K562 (cell line): ENCODE data around the gene NCOA1. TPM values are rescaled to one million over a fixed set of nuclear protein-coding genes. Genes with fewer than 3 reads are reported as not detected.
A peak's percentile ranks its signal among the peaks of the same experiment; 100 is the strongest.

Source experiments
- ATAC-seq: fragments of 200-7000 bp; cut with Tn5 transposase; 3 replicates; pipeline ENCODE4 v1.9.1; 2020; ENCODE audit warnings: moderate library complexity
- BruUV-seq: library from RNA; stranded (reverse); fragments of 400-500 nt; replicated peaks from 2 replicates; lab custom pipeline; 2021; lab: Mats Ljungman, UMichigan
- CTCF ChIA-PET: fragments of 300-600 bp; formaldehyde crosslinking; extraction: SDS; loops from one replicate; lab custom pipeline; 2021; ENCODE audit warnings: low intra/inter-chr PET ratio; lab: Yijun Ruan, JAX
- POLR2A ChIA-PET: fragments of 300-600, 350-650 bp; sonication (Branson Sonifier 250); formaldehyde crosslinking; extraction: SDS; loops from one replicate; lab custom pipeline; 2021; ENCODE audit warnings: antibody characterized with exemption, inconsistent platforms; lab: Yijun Ruan, JAX
- DNase-seq, 4 experiments: peaks; one replicate each; pipeline versions ENCODE4 v3.0.0 to v3.0.0-alpha.2; 2011 to 2018; ENCODE audit warnings: low spot score in 3 of 4, mixed read lengths in 3 of 4; ENCODE audit errors: extremely low read depth in 1 of 4
- FAIRE-seq: peaks from 2 replicates; lab custom pipeline; 2011; peaks lifted over from hg19 to GRCh38; lab: Jason Lieb, UNC
- H2AFZ ChIP-seq: 2 replicates; pipeline ENCODE4 v1.6.0; 2011; ENCODE audit warnings: low read depth, low read length, control low read depth, inconsistent platforms
- H3K27ac ChIP-seq: fragments of 200-600 bp; 3 replicates; pipeline ENCODE4 v1.8.0; 2011; ENCODE audit warnings: low read depth, mild to moderate bottlenecking, control low read depth, inconsistent platforms, low read length, moderate library complexity, mixed read lengths; ENCODE audit errors: extremely low read depth
- H3K27me3 ChIP-seq, 2 experiments: fragments of 300-600 bp in 1 of 2; 2 replicates in 1 of 2; 3 replicates in 1 of 2; pipeline versions ENCODE4 v1.6.0 to v1.8.0; 2011; ENCODE audit warnings: inconsistent platforms in 2 of 2, low read length in 2 of 2, mild to moderate bottlenecking in 1 of 2, mixed read lengths in 1 of 2, moderate library complexity in 1 of 2; ENCODE audit not compliant: control insufficient read depth in 2 of 2, insufficient read depth in 2 of 2
- H3K36me3 ChIP-seq: fragments of 300-600 bp; 3 replicates; pipeline ENCODE4 v1.8.0; 2011; ENCODE audit warnings: mild to moderate bottlenecking, low read length, inconsistent platforms; ENCODE audit not compliant: control insufficient read depth, insufficient read depth
- H3K4me1 ChIP-seq, 2 experiments: fragments of 200-600 bp in 1 of 2; replicated peaks in 1 of 2; 2 replicates in 1 of 2; 3 replicates in 1 of 2; pipeline versions ENCODE4 v1.5.1 to v1.8.0; 2011; ENCODE audit warnings: inconsistent platforms in 2 of 2, low read length in 2 of 2, mild to moderate bottlenecking in 1 of 2, mixed read lengths in 1 of 2, moderate library complexity in 1 of 2; ENCODE audit not compliant: control insufficient read depth in 2 of 2, insufficient read depth in 2 of 2
- H3K4me2 ChIP-seq: 2 replicates; pipeline ENCODE4 v1.6.1; 2011; ENCODE audit warnings: low read length, control low read depth, inconsistent platforms, mixed read lengths; ENCODE audit not compliant: insufficient read depth
- H3K4me3 ChIP-seq: fragments of 200-600 bp; sonication (generic), shearing (Covaris generic); 2 replicates; pipeline ENCODE4 v1.5.1; 2016; ENCODE audit warnings: control low read depth, inconsistent platforms
- H3K79me2 ChIP-seq: fragments of 200-600 bp; 3 replicates; pipeline ENCODE4 v1.8.0; 2011; ENCODE audit warnings: low read length, inconsistent platforms; ENCODE audit not compliant: control insufficient read depth, insufficient read depth
- H3K9ac ChIP-seq, 2 experiments: 2 replicates each; pipeline versions ENCODE4 v1.6.0 to v1.6.1; 2011; ENCODE audit warnings: low read depth in 2 of 2, low read length in 2 of 2, control low read depth in 1 of 2, inconsistent platforms in 1 of 2, mild to moderate bottlenecking in 1 of 2, mixed read lengths in 1 of 2; ENCODE audit not compliant: insufficient read depth in 1 of 2
- H3K9me1 ChIP-seq: one replicate; pipeline ENCODE4 v1.6.0; 2011; ENCODE audit warnings: inconsistent platforms, mild to moderate bottlenecking, low read length, moderate library complexity; ENCODE audit not compliant: control insufficient read depth, insufficient read depth
- H3K9me3 ChIP-seq: replicated peaks from 2 replicates; pipeline ENCODE4 v1.5.1; 2011; ENCODE audit warnings: low read depth, low read length, inconsistent platforms; ENCODE audit not compliant: control insufficient read depth, insufficient read depth
- H4K20me1 ChIP-seq: replicated peaks from 2 replicates; pipeline ENCODE4 v1.6.1; 2011; ENCODE audit warnings: low read length, inconsistent platforms, mixed read lengths; ENCODE audit not compliant: control insufficient read depth, insufficient read depth
- BCOR ChIP-seq: fragments of 450-650 bp; IDR thresholded peaks from 2 replicates; pipeline ENCODE4 v1.6.1; 2016
- CBX1 ChIP-seq: sonication (generic); IDR thresholded peaks from 2 replicates; pipeline ENCODE4 v1.6.1; 2016; ENCODE audit warnings: antibody characterized with exemption, low read depth, mild to moderate bottlenecking
- CBX3 ChIP-seq, 2 experiments: IDR thresholded peaks; 1 replicate in 1 of 2; 2 replicates in 1 of 2; pipeline ENCODE4 v1.6.1; 2012; ENCODE audit warnings: inconsistent platforms in 2 of 2, low read length in 2 of 2, borderline replicate concordance in 1 of 2, control low read depth in 1 of 2
- CHD4 ChIP-seq: fragments of 200-600 bp; sonication (generic); IDR thresholded peaks from 3 replicates; pipeline ENCODE4 v1.6.1; 2012; ENCODE audit warnings: low read depth, mild to moderate bottlenecking, mixed read lengths, low read length, inconsistent platforms; ENCODE audit not compliant: insufficient read depth, insufficient replicate concordance, poor library complexity, severe bottlenecking
- HDAC2 ChIP-seq: fragments of 450-650 bp; IDR thresholded peaks from 2 replicates; pipeline ENCODE4 v1.6.1; 2016; ENCODE audit warnings: mild to moderate bottlenecking
- NFIX ChIP-seq: fragments of 250-450 bp; sonication (Bioruptor Pico); IDR thresholded peaks from 2 replicates; pipeline ENCODE4 v1.4.0; 2020; ENCODE audit warnings: low read depth, mild to moderate bottlenecking, moderate library complexity
- NONO ChIP-seq, 2 experiments: fragments of 200-400 bp in 1 of 2; fragments of 450-650 bp in 1 of 2; formaldehyde crosslinking in 1 of 2; IDR thresholded peaks; 2 replicates each; pipeline ENCODE4 v1.6.1; 2017; ENCODE audit warnings: low read depth in 2 of 2, mild to moderate bottlenecking in 2 of 2, moderate library complexity in 2 of 2, low read length in 1 of 2
- PHF20 ChIP-seq: fragments of 450-650 bp; IDR thresholded peaks from 2 replicates; pipeline ENCODE4 v1.6.1; 2018; ENCODE audit not compliant: partially characterized antibody
- RBM25 ChIP-seq: fragments of 200-400 bp; formaldehyde crosslinking; IDR thresholded peaks from 2 replicates; pipeline ENCODE4 v1.6.1; 2018; ENCODE audit warnings: low read length, low read depth, moderate library complexity; ENCODE audit not compliant: severe bottlenecking
- RCOR1 ChIP-seq, 2 experiments: IDR thresholded peaks; 2 replicates each; pipeline ENCODE4 v1.6.1; 2012; ENCODE audit warnings: low read depth in 2 of 2, low read length in 2 of 2, borderline replicate concordance in 1 of 2, improper control_type of control experiment in 1 of 2
- SMARCA5 ChIP-seq: fragments of 450-650 bp; IDR thresholded peaks from 2 replicates; pipeline ENCODE4 v1.6.1; 2016
- SMC3 ChIP-seq: conservative IDR thresholded peaks from 2 replicates; pipeline ENCODE4 v1.6.1; 2011; ENCODE audit warnings: low read depth, low read length, improper control_type of control experiment; ENCODE audit not compliant: insufficient read depth
- SRSF3 ChIP-seq: fragments of 200-400 bp; formaldehyde crosslinking; IDR thresholded peaks from 2 replicates; pipeline ENCODE4 v1.6.1; 2016; ENCODE audit warnings: mild to moderate bottlenecking, low read length, moderate library complexity; ENCODE audit not compliant: insufficient read depth
- TRIM28 ChIP-seq: fragments of 450-650 bp; IDR thresholded peaks from 2 replicates; pipeline ENCODE4 v1.6.1; 2017
- WGBS: fragments of 100-300 bp; shearing (Covaris generic); methylation state at CpG from one replicate; pipeline ENCODE4 v1.1.6; 2016; ENCODE audit warnings: low coverage, mixed read lengths; ENCODE audit not compliant: insufficient coverage; ENCODE audit errors: missing lambda C conversion rate; 5-methylcytosine and 5-hydroxymethylcytosine counted together
- in situ Hi-C: fragments of 300-500 bp; cut with MboI; formaldehyde crosslinking; loops from 4 replicates; pipeline ENCODE4 v1.15.0; 2018; ENCODE audit warnings: inconsistent platforms, mixed read lengths
- intact Hi-C: fragments of 100-400 bp; cut with micrococcal nuclease; formaldehyde crosslinking; loops from 2 replicates; pipeline ENCODE4 v1.14.2; 2022
- polyA plus RNA-seq, 8 experiments: library from polyadenylated mRNA; depleted of rRNA in 4 of 8; stranded (reverse) in 5 of 8; unstranded in 3 of 8; fragments of >200 nt; fragmentation: Nextera tagmentation in 2 of 8; fragmentation: Illumina TruSeq in 1 of 8; extraction: Ambion mirVana in 2 of 8; extraction: Trizol in 1 of 8; gene quantifications; 2 replicates each; pipeline versions ENCODE4 v1.2.1 to v1.2.3, GENCODE V29; 2011 to 2014; ENCODE audit warnings: inconsistent platforms in 1 of 8, missing spikeins in 1 of 8
- total RNA-seq, 7 experiments: library from RNA; depleted of rRNA in 6 of 7; stranded (reverse); fragments of >200 nt in 6 of 7; fragmentation: Illumina TruSeq in 2 of 7; extraction: Trizol in 2 of 7; gene quantifications; 2 replicates each; pipeline versions ENCODE4 v1.2.1 to v1.2.3, GENCODE V29; 2011 to 2021; ENCODE audit warnings: low replicate concordance in 1 of 7
- TF ChIP-seq, protein P1 (sequence below): fragments of 150-350 bp; IDR thresholded peaks from 2 replicates; pipeline ENCODE4 v1.6.1; 2014; ENCODE audit warnings: low read depth, mild to moderate bottlenecking, low read length, borderline replicate concordance
- TF ChIP-seq, protein P2 (sequence below): sonication (generic); formaldehyde crosslinking; IDR thresholded peaks from 2 replicates; pipeline ENCODE4 v1.8.1; 2023; ENCODE audit warnings: mild to moderate bottlenecking, missing genetic modification reagents

Gene NCOA1
- total and polyA plus RNA-seq, 9 of the 15 experiments (the other 6 are each of a cell fraction or from before 2014, with no cell fraction given): 4.9 to 25.7 (median 17.0) TPM

GRCh38 chr2:24480245-24480644, 10.8 kb upstream of the NCOA1 start:
- no peak overlapping the region for H3K4me3 ChIP-seq
- H3K4me1 ChIP-seq: peaks cover 11 to 19% of the 10 kb centered on the region in 2 experiments; a peak in 3 of 5 replicates
- intact Hi-C loops: no loop called here
- FAIRE-seq (no peak), DNase-seq (no peak), ATAC-seq (no peak)
- H3K27ac ChIP-seq: no peak overlapping the region
- BruUV-seq: no TSS peak
- no peaks in the 10 kb centered on the region for H3K27me3 ChIP-seq
- peaks cover 10% of the 10 kb centered on the region; the same call in 1 of the 2 replicates for H3K9me3 ChIP-seq
- ChIA-PET POLR2A (no interaction called here), CTCF (no interaction called here)
- no peaks in the 10 kb centered on the region for H3K9me1 ChIP-seq
- H3K9ac ChIP-seq: no peak overlapping the region
- 68% methylated on average over 4 of the region's 4 CpGs for WGBS
- in situ Hi-C loops: no loop called here
- H3K36me3 ChIP-seq: no peaks in the 10 kb centered on the region
- H3K79me2 ChIP-seq: no peaks in the 10 kb centered on the region
- no peaks in the 10 kb centered on the region for H4K20me1 ChIP-seq
- no peak overlapping the region for H2AFZ ChIP-seq
- H3K4me2 ChIP-seq: no peak overlapping the region
- TF ChIP-seq NONO (IDR thresholded peaks at IDR 0.05; ENCODE audit: low read depth in 2 of 2, low read length in 1 of 2): no peak
- TF ChIP-seq RCOR1 (IDR thresholded peaks at IDR 0.05; ENCODE audit: borderline replicate concordance in 1 of 2, low read depth in 2 of 2, low read length in 2 of 2): peak; percentile 29 to 71; a peak in 2 of 4 replicates
- TF ChIP-seq BCOR: peak; percentile 98
- TF ChIP-seq, protein P1, sequence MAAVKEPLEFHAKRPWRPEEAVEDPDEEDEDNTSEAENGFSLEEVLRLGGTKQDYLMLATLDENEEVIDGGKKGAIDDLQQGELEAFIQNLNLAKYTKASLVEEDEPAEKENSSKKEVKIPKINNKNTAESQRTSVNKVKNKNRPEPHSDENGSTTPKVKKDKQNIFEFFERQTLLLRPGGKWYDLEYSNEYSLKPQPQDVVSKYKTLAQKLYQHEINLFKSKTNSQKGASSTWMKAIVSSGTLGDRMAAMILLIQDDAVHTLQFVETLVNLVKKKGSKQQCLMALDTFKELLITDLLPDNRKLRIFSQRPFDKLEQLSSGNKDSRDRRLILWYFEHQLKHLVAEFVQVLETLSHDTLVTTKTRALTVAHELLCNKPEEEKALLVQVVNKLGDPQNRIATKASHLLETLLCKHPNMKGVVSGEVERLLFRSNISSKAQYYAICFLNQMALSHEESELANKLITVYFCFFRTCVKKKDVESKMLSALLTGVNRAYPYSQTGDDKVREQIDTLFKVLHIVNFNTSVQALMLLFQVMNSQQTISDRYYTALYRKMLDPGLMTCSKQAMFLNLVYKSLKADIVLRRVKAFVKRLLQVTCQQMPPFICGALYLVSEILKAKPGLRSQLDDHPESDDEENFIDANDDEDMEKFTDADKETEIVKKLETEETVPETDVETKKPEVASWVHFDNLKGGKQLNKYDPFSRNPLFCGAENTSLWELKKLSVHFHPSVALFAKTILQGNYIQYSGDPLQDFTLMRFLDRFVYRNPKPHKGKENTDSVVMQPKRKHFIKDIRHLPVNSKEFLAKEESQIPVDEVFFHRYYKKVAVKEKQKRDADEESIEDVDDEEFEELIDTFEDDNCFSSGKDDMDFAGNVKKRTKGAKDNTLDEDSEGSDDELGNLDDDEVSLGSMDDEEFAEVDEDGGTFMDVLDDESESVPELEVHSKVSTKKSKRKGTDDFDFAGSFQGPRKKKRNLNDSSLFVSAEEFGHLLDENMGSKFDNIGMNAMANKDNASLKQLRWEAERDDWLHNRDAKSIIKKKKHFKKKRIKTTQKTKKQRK: no peak
- peak; percentile 58; the same call in 1 of the 2 replicates for TF ChIP-seq CBX1
- TF ChIP-seq, protein P2, sequence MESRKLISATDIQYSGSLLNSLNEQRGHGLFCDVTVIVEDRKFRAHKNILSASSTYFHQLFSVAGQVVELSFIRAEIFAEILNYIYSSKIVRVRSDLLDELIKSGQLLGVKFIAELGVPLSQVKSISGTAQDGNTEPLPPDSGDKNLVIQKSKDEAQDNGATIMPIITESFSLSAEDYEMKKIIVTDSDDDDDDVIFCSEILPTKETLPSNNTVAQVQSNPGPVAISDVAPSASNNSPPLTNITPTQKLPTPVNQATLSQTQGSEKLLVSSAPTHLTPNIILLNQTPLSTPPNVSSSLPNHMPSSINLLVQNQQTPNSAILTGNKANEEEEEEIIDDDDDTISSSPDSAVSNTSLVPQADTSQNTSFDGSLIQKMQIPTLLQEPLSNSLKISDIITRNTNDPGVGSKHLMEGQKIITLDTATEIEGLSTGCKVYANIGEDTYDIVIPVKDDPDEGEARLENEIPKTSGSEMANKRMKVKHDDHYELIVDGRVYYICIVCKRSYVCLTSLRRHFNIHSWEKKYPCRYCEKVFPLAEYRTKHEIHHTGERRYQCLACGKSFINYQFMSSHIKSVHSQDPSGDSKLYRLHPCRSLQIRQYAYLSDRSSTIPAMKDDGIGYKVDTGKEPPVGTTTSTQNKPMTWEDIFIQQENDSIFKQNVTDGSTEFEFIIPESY (CRISPR knock-in tag): 0 out of 2 replicates have a peak, but pooled peaks have one; percentile 25
- peak; percentile 96 for TF ChIP-seq SMARCA5
- peak in 1 of 2 experiments; percentile 79; a peak in 1 of 3 replicates for TF ChIP-seq CBX3 (IDR thresholded peaks at IDR 0.05; ENCODE audit: borderline replicate concordance in 1 of 2, low read length in 2 of 2)
- TF ChIP-seq SRSF3: no peak
- TF ChIP-seq PHF20: peak; percentile 33
- TF ChIP-seq SMC3: no peak
- peak; percentile 81 for TF ChIP-seq HDAC2
- peak; percentile 18; the same call in 1 of the 2 replicates for TF ChIP-seq TRIM28
- TF ChIP-seq NFIX: no peak
- peak; percentile 77 for TF ChIP-seq CHD4
- TF ChIP-seq RBM25: peak; percentile 93
